H1 (cell line): ENCODE measurements around the gene GJB3. TPM values are rescaled to one million over a fixed set of nuclear protein-coding genes. Genes with fewer than 3 reads are reported as not detected.
A peak's percentile ranks its signal among the peaks of the same experiment; 100 is the strongest.

Experiments
- CTCF ChIA-PET: fragments of 300-600 bp; sonication (Branson Sonifier 250); formaldehyde crosslinking; loops from one replicate; lab custom pipeline; 2021; ENCODE audit not compliant: partially characterized antibody; lab: Charles Lee
- POLR2A ChIA-PET: fragments of 300-600 bp; sonication (Branson Sonifier 250); formaldehyde crosslinking; loops from one replicate; lab custom pipeline; 2021; ENCODE audit warnings: inconsistent platforms; ENCODE audit not compliant: partially characterized antibody; lab: Charles Lee
- DNase-seq, 2 experiments: peaks; one replicate each; pipeline versions ENCODE4 v3.0.0 to v3.0.0-alpha.2; 2010 to 2022; ENCODE audit warnings: low spot score in 2 of 2, low read depth in 1 of 2, mixed read lengths in 1 of 2
- FAIRE-seq: peaks from 2 replicates; lab custom pipeline; 2011; peaks lifted over from hg19 to GRCh38; lab: Jason Lieb, UNC
- H2AFZ ChIP-seq: 2 replicates; pipeline ENCODE4 v1.8.1; 2012; ENCODE audit warnings: low read length, inconsistent platforms
- H2AK5ac ChIP-seq: 2 replicates; pipeline ENCODE4 v1.6.1; 2013; ENCODE audit warnings: low read depth, low read length
- H2BK120ac ChIP-seq: replicated peaks from 2 replicates; pipeline ENCODE3; 2013; ENCODE audit warnings: low read depth, low read length, inconsistent platforms
- H2BK12ac ChIP-seq: 2 replicates; pipeline ENCODE4 v1.6.1; 2013; ENCODE audit warnings: low read depth, low read length
- H2BK15ac ChIP-seq: 2 replicates; pipeline ENCODE4 v1.6.1; 2013; ENCODE audit warnings: low read length
- H2BK20ac ChIP-seq: 2 replicates; pipeline ENCODE4 v1.6.1; 2013; ENCODE audit warnings: low read length
- H2BK5ac ChIP-seq: 2 replicates; pipeline ENCODE4 v1.6.1; 2013; ENCODE audit warnings: low read depth, low read length
- H3K14ac ChIP-seq: 2 replicates; pipeline ENCODE4 v1.6.1; 2013; ENCODE audit warnings: inconsistent platforms; ENCODE audit not compliant: insufficient read length
- H3K18ac ChIP-seq: 2 replicates; pipeline ENCODE4 v1.6.1; 2013; ENCODE audit warnings: low read length; ENCODE audit errors: extremely low read depth
- H3K23ac ChIP-seq: 2 replicates; pipeline ENCODE4 v1.6.1; 2013; ENCODE audit warnings: inconsistent platforms; ENCODE audit not compliant: insufficient read length
- H3K23me2 ChIP-seq: 2 replicates; pipeline ENCODE4 v1.6.1; 2013; ENCODE audit warnings: low read depth, low read length
- H3K27ac ChIP-seq: 2 replicates; pipeline ENCODE4 v1.6.1; 2011; ENCODE audit warnings: low read depth, low read length, inconsistent platforms
- H3K27me3 ChIP-seq, 4 experiments: replicated peaks in 1 of 4; 1 replicate in 1 of 4; 2 replicates in 3 of 4; pipeline versions ENCODE4 v1.6.1 to v1.8.1; 2011 to 2013; ENCODE audit warnings: low read length in 3 of 4, mild to moderate bottlenecking in 3 of 4, inconsistent platforms in 2 of 4, mixed read lengths in 2 of 4, moderate library complexity in 1 of 4; ENCODE audit not compliant: control insufficient read depth in 3 of 4, insufficient read depth in 3 of 4; ENCODE audit errors: extremely low read depth in 1 of 4
- H3K36me3 ChIP-seq, 4 experiments: 2 replicates each; pipeline versions ENCODE4 v1.6.1 to v1.8.1; 2011 to 2013; ENCODE audit warnings: mild to moderate bottlenecking in 4 of 4, low read length in 3 of 4, moderate library complexity in 2 of 4, control low read depth in 1 of 4, inconsistent platforms in 1 of 4; ENCODE audit not compliant: insufficient read depth in 4 of 4, control insufficient read depth in 2 of 4
- H3K4ac ChIP-seq: replicated peaks from 2 replicates; pipeline ENCODE3; 2013; ENCODE audit warnings: low read length, low read depth, mixed read lengths, inconsistent platforms; ENCODE audit not compliant: insufficient read length
- H3K4me1 ChIP-seq, 4 experiments: replicated peaks in 1 of 4; 1 replicate in 1 of 4; 2 replicates in 3 of 4; pipeline versions ENCODE4 v1.6.1 to v1.8.1; 2011 to 2013; ENCODE audit warnings: low read length in 3 of 4, inconsistent platforms in 2 of 4, mixed read lengths in 1 of 4; ENCODE audit not compliant: insufficient read depth in 4 of 4, control insufficient read depth in 3 of 4
- H3K4me2 ChIP-seq, 2 experiments: 2 replicates each; pipeline versions ENCODE4 v1.6.1 to v1.8.1; 2011 to 2013; ENCODE audit warnings: low read depth in 2 of 2, low read length in 2 of 2, control low read depth in 1 of 2, inconsistent platforms in 1 of 2, mild to moderate bottlenecking in 1 of 2; ENCODE audit not compliant: insufficient read depth in 1 of 2
- H3K4me3 ChIP-seq, 4 experiments: fragments of 200-600, 300-600 bp in 1 of 4; sonication (generic), shearing (Covaris generic), sonication (Bioruptor Twin) in 1 of 4; 2 replicates each; pipeline versions ENCODE4 v1.5.1 to v1.8.1; 2011 to 2016; ENCODE audit warnings: low read length in 4 of 4, low read depth in 3 of 4, control low read depth in 2 of 4, inconsistent platforms in 2 of 4, mild to moderate bottlenecking in 2 of 4, mixed read lengths in 1 of 4, moderate library complexity in 1 of 4; ENCODE audit not compliant: insufficient read depth in 2 of 4; ENCODE audit errors: extremely low read depth in 1 of 4
- H3K56ac ChIP-seq: replicated peaks from 2 replicates; pipeline ENCODE3; 2013; ENCODE audit warnings: low read depth, mild to moderate bottlenecking, mixed read lengths, low read length, inconsistent platforms; ENCODE audit not compliant: insufficient read length
- H3K79me1 ChIP-seq: 2 replicates; pipeline ENCODE4 v1.6.1; 2013; ENCODE audit warnings: low read depth, low read length, control low read depth
- H3K79me2 ChIP-seq, 2 experiments: 2 replicates each; pipeline versions ENCODE4 v1.6.1 to v1.8.1; 2012 to 2013; ENCODE audit warnings: low read length in 2 of 2, mild to moderate bottlenecking in 2 of 2, inconsistent platforms in 1 of 2; ENCODE audit not compliant: insufficient read depth in 2 of 2, control insufficient read depth in 1 of 2
- H3K9ac ChIP-seq, 4 experiments: replicated peaks in 1 of 4; 1 replicate in 1 of 4; 2 replicates in 3 of 4; pipeline versions ENCODE4 v1.6.1 to v1.8.1; 2011 to 2013; ENCODE audit warnings: low read depth in 3 of 4, low read length in 3 of 4, control low read depth in 2 of 4, mild to moderate bottlenecking in 2 of 4, moderate library complexity in 2 of 4, inconsistent platforms in 1 of 4; ENCODE audit errors: extremely low read depth in 1 of 4
- H3K9me3 ChIP-seq, 2 experiments: 2 replicates each; pipeline versions ENCODE4 v1.6.1 to v1.8.1; 2012 to 2013; ENCODE audit warnings: mild to moderate bottlenecking in 2 of 2, moderate library complexity in 2 of 2, control low read depth in 1 of 2, inconsistent platforms in 1 of 2, low read depth in 1 of 2, low read length in 1 of 2, mixed read lengths in 1 of 2; ENCODE audit not compliant: insufficient read depth in 2 of 2
- H4K20me1 ChIP-seq, 2 experiments: replicated peaks in 1 of 2; 2 replicates each; pipeline versions ENCODE3 to v1.8.1; 2011 to 2013; ENCODE audit warnings: inconsistent platforms in 2 of 2, low read length in 2 of 2, mild to moderate bottlenecking in 1 of 2; ENCODE audit not compliant: insufficient read depth in 2 of 2, control insufficient read depth in 1 of 2
- H4K5ac ChIP-seq: 2 replicates; pipeline ENCODE4 v1.6.1; 2013; ENCODE audit warnings: low read length, low read depth, mixed read lengths, inconsistent platforms; ENCODE audit not compliant: insufficient read length
- H4K8ac ChIP-seq: 2 replicates; pipeline ENCODE4 v1.8.0; 2013; ENCODE audit warnings: mild to moderate bottlenecking, moderate library complexity, low read length, inconsistent platforms; ENCODE audit not compliant: insufficient read depth; ENCODE audit errors: extremely low read depth
- H4K91ac ChIP-seq: replicated peaks from 2 replicates; pipeline ENCODE3; 2013; ENCODE audit warnings: low read length, mixed read lengths, inconsistent platforms; ENCODE audit not compliant: insufficient read length
- CBX5 ChIP-seq: fragments of 300-800, 300-1000 bp; sonication (generic); IDR thresholded peaks from 2 replicates; pipeline ENCODE4 v1.7.1; 2016; ENCODE audit warnings: antibody characterized with exemption, low read length, low read depth
- CTCF ChIP-seq, 3 experiments: IDR thresholded peaks; 1 replicate in 2 of 3; 2 replicates in 1 of 3; pipeline versions ENCODE4 v1.5.1 to v1.6.1; 2011; ENCODE audit warnings: low read length in 3 of 3, mild to moderate bottlenecking in 3 of 3, inconsistent platforms in 2 of 3, low read depth in 1 of 3, moderate library complexity in 1 of 3; ENCODE audit not compliant: insufficient read depth in 1 of 3; ENCODE audit errors: control extremely low read depth in 1 of 3
- HDAC2 ChIP-seq, 2 experiments: fragments of 300-600 bp in 1 of 2; sonication (generic) in 1 of 2; IDR thresholded peaks; 2 replicates each; pipeline ENCODE4 v1.6.1; 2011 to 2012; ENCODE audit warnings: low read depth in 2 of 2, low read length in 2 of 2, mild to moderate bottlenecking in 2 of 2, moderate library complexity in 2 of 2, borderline replicate concordance in 1 of 2, inconsistent platforms in 1 of 2
- NRF1 ChIP-seq: IDR thresholded peaks from 2 replicates; pipeline ENCODE4 v1.6.1; 2011; ENCODE audit warnings: mild to moderate bottlenecking, low read depth, low read length, improper control_type of control experiment
- PHF8 ChIP-seq: fragments of 200-600 bp; sonication (generic); conservative IDR thresholded peaks from 2 replicates; pipeline ENCODE4 v1.7.1; 2012; ENCODE audit warnings: low read depth, mild to moderate bottlenecking, inconsistent platforms, low read length, moderate library complexity
- RBBP5 ChIP-seq: IDR thresholded peaks from 2 replicates; pipeline ENCODE4 v1.7.1; 2012; ENCODE audit warnings: low read depth, mild to moderate bottlenecking, inconsistent platforms, low read length, moderate library complexity, borderline replicate concordance
- WGBS, 2 experiments: shearing (Covaris generic) in 1 of 2; methylation state at CpG; one replicate each; pipeline versions ENCODE4 v1.1.6 to v1.1.7; 2013 to 2015; ENCODE audit warnings: low lambda C conversion rate in 2 of 2, mixed read lengths in 2 of 2, inconsistent platforms in 1 of 2, low coverage in 1 of 2, missing lambda C conversion rate in 1 of 2; ENCODE audit not compliant: insufficient replicate concordance in 2 of 2, insufficient coverage in 1 of 2, insufficient read length in 1 of 2; ENCODE audit errors: extremely low coverage in 1 of 2, missing lambda C conversion rate in 1 of 2; 5-methylcytosine and 5-hydroxymethylcytosine counted together
- polyA plus RNA-seq, 7 experiments: library from polyadenylated mRNA; depleted of rRNA in 3 of 7; stranded (reverse) in 5 of 7; unstranded in 2 of 7; fragments of >200 nt in 5 of 7; fragments of 200-250 nt in 2 of 7; gene quantifications; 1 replicate in 5 of 7; 2 replicates in 1 of 7; 4 replicates in 1 of 7; pipeline versions ENCODE4 v1.2.1 to v1.2.3, GENCODE V29; 2011 to 2013; ENCODE audit warnings: missing spikeins in 2 of 7, mixed read lengths in 2 of 7
- total RNA-seq: library from RNA; stranded (reverse); fragmentation: NEBNext Ultra II Directional; extraction: Animal tissue kit (Norgen Biotek cat#: 25700); gene quantifications from 2 replicates; pipeline ENCODE4 v1.2.1, GENCODE V29; 2021

Gene GJB3
- total and polyA plus RNA-seq, 2 of the 8 experiments (the other 6 are each of a cell fraction or from before 2014, with no cell fraction given) = 0.93 to 1.6 TPM

DNA sequence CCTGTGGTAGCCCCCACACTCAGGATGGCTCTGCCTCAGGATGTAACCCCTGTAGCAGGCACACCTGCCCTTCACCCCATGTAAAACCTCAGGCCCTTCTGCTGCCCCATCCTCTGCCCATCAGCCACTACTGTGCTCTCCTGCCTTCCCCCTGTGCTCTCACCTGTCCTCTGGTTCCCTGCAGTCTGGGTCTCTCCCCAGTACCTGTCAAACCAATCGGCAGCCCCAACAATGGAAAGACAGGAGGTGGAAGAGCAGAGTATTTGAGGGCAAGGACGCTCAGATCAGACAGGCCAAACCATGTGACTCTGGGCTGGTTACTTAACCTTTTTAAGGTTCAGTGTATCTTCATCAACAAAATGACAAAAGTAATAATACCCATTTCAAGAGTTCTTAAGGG, 47.6 kb downstream of the GJB3 start:
- Histone ChIP-seq H2BK15ac (no peak overlapping the region), H3K4me2 (no peak overlapping the region), H3K23ac (no peak overlapping the region), H3K18ac (no peak overlapping the region), H3K79me2 (no peaks in the 10 kb centered on the region), H3K4me1 (no peaks in the 10 kb centered on the region; a peak in 3 of 7 replicates), H3K56ac (no peak overlapping the region), H4K20me1 (no peaks in the 10 kb centered on the region), H2BK20ac (no peak overlapping the region), H4K5ac (no peak overlapping the region), H3K14ac (no peak overlapping the region), H3K36me3 (no peaks in the 10 kb centered on the region), H2BK5ac (no peak overlapping the region), H4K8ac (no peak overlapping the region), H3K4me3 (no peak overlapping the region), H2BK120ac (no peak overlapping the region), H3K9me3 (no peaks in the 10 kb centered on the region), H2AK5ac (no peak overlapping the region), H2BK12ac (no peak overlapping the region), H3K27ac (no peak overlapping the region), H3K4ac (no peak overlapping the region), H3K9ac (peak overlapping the region in 1 of 4 experiments; percentile 54; a peak in 2 of 7 replicates), H3K27me3 (no peaks in the 10 kb centered on the region), H3K23me2 (no peaks in the 10 kb centered on the region; the same call in 1 of the 2 replicates), H4K91ac (no peak overlapping the region), H2AFZ (no peak overlapping the region), H3K79me1 (no peaks in the 10 kb centered on the region)
- CTCF ChIA-PET = interaction anchor here (2.4 kb wide), 1 partner anchor 8 kb away, joined by 11 read pairs; no protein-coding TSS in a partner anchor
- TF ChIP-seq CTCF (IDR thresholded peaks at IDR 0.05; ENCODE audit: control extremely low read depth in 1 of 3, insufficient read depth in 1 of 3, low read depth in 1 of 3, low read length in 3 of 3) (no peak), NRF1 (no peak), RBBP5 (no peak), CBX5 (no peak), PHF8 (no peak), HDAC2 (IDR thresholded peaks at IDR 0.05; ENCODE audit: borderline replicate concordance in 1 of 2, low read depth in 2 of 2, low read length in 2 of 2) (no peak)
- WGBS, 2 experiments = 89% methylated on average over 2 of the region's 2 CpGs; no CpG with 5 or more reads in 1 of the 2 experiments
- DNase-seq (peak in 1 of 2 experiments; percentile 33), FAIRE-seq (no peak)
- POLR2A ChIA-PET = no interaction called here
